PC-3 (cell line): ENCODE measurements around the gene FOXE1.

Experiments used
- EZH2 ChIP-seq: fragments of 300-600 bp; sonication (generic); IDR thresholded peaks from one replicate; pipeline ENCODE4 v1.6.1; 2017; ENCODE audit warnings: antibody characterized with exemption, mild to moderate bottlenecking, low read length; ENCODE audit not compliant: unreplicated experiment
- EZH2phosphoT487 ChIP-seq: fragments of 300-600 bp; sonication (generic); IDR thresholded peaks from 2 replicates; pipeline ENCODE4 v1.6.1; 2018; ENCODE audit warnings: mild to moderate bottlenecking, antibody characterized with exemption, low read length, borderline replicate concordance
- TF ChIP-seq, protein P1 (sequence below): fragments of 300-600 bp; sonication (generic); conservative IDR thresholded peaks from 2 replicates; pipeline ENCODE4 v1.5.1; 2017; ENCODE audit warnings: antibody characterized with exemption, low read depth, mild to moderate bottlenecking, low read length

GRCh38 chr9:97856857-97857605 is 4.0 kb downstream of the FOXE1 start:
- TF ChIP-seq, protein P1, sequence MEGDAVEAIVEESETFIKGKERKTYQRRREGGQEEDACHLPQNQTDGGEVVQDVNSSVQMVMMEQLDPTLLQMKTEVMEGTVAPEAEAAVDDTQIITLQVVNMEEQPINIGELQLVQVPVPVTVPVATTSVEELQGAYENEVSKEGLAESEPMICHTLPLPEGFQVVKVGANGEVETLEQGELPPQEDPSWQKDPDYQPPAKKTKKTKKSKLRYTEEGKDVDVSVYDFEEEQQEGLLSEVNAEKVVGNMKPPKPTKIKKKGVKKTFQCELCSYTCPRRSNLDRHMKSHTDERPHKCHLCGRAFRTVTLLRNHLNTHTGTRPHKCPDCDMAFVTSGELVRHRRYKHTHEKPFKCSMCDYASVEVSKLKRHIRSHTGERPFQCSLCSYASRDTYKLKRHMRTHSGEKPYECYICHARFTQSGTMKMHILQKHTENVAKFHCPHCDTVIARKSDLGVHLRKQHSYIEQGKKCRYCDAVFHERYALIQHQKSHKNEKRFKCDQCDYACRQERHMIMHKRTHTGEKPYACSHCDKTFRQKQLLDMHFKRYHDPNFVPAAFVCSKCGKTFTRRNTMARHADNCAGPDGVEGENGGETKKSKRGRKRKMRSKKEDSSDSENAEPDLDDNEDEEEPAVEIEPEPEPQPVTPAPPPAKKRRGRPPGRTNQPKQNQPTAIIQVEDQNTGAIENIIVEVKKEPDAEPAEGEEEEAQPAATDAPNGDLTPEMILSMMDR: no peak
- TF ChIP-seq EZH2phosphoT487 (no peak), EZH2 (no peak)
